NCI-H2227 (cell line): ENCODE measurements around the gene SPSB3.
"Not testable (repeated sequence)": the region's sequence is repeated elsewhere in the genome, so short reads cannot be mapped to it uniquely, and the experiment has no call there.

Source experiments
- DNase-seq: peaks from one replicate; lab custom pipeline; 2025; ENCODE audit not compliant: unreplicated experiment; lab: John Stamatoyannopoulos, UW

SPSB3 gene

DNA sequence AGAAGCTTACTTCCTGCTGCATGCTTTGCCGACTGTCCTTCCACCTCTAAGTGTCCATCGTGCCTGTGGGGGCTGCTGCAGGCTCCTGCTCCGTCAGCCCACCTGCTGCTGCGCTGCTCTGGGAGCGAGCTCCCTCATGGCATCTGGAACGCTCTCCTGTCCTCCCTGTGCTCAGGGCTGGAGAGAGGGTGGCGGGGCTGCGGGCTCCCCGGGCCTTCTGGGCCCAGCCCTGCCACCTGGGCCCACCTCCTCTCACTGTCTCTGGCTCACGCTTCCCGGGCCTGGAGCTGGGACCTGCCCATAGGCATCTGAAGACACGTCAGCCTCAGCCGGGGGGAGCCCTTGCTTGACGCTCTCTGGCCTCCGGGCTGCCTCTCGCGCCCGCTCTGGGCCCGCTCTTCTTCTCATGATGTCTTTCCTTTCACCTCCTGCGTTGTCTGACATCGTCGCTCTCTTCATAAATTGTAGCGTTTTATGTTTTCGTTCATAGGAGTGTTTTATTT is 38.0 kb downstream of the SPSB3 start:
- DNase-seq = no peak

- DNase-seq = no peak
Measured at GRCh38 chr16:1743376-1744337, 38.7 kb downstream of the SPSB3 start.

GRCh38 chr16:1741553-1742165 is 40.7 kb downstream of the SPSB3 start:
- no peak for DNase-seq

DNA sequence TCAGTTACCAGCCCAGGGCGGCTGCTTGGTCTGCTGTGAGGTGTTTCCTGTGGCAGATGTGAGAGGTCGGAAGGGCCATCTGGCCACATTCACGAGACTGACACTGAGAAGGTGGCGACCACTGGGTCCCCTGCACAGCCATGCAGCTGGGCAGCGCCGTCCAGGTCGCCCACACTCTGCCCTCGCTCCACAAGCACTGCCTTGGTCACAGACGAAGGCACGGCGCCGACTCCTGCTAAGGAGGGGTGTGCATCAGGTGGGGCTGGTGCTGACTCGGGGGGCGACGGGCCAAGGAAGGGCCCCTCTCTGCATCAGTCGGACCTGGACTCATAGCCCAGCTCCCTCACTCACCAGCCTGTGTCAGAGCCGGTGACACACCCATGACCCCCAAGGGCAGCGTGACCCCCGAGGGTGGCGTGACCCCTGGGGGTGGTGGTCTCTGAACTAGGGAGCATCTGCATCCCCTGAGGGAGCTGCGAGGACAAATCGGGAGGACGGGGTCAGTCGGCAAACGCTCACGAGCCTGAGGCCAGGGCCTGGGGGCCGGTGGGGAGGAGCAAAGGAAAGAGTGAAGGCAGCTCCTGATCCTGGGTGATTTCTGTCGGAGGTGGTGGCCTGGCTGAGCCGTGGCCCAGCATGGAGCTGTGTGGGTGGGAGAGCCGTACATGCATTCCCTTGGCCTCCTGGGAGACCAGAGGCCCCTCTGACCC is 41.4 kb downstream of the SPSB3 start:
- no peak for DNase-seq

DNA sequence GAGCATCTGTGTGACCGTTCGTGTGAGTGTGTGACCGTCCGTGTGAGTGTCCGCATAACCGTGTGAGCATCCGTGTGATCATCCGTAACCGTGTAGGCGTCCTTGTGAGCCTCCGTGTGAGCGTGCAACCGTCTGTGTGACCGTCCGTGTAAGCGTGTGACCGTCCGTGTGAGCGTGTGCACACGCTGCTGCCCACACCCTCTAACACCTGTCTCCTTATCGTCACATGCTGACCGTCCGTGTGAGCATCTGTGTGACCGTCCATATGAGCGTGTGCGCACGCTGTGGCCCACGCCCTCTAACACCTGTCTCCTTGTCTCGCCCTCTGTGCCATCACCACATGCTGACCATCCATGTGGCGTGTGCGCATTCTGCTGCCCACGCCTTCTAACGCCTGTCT is 42.1 kb downstream of the SPSB3 start:
- DNase-seq = no peak

DNA sequence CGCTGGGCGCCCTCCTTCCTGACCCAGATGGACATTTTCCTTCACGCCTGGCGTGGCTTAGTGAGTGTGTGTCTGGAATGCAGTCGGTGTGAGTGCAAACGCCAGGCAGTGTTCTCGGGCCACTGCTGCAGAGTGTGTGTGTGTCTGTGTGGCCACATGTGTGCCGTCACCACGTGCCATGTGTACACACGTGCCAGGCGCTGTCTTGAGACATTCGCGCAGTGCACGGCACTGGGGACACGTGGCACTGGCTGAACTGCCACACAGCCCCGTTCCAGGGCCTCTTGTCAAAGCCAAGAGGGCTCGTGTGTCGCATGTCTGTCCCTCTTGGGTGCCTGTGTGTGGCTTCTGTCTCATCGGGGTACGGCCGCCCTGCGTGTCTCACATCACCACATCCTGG is 47.6 kb downstream of the SPSB3 start:
- no peak for DNase-seq

- no peak for DNase-seq
Measured at GRCh38 chr16:1734123-1734522, 48.2 kb downstream of the SPSB3 start.

DNA sequence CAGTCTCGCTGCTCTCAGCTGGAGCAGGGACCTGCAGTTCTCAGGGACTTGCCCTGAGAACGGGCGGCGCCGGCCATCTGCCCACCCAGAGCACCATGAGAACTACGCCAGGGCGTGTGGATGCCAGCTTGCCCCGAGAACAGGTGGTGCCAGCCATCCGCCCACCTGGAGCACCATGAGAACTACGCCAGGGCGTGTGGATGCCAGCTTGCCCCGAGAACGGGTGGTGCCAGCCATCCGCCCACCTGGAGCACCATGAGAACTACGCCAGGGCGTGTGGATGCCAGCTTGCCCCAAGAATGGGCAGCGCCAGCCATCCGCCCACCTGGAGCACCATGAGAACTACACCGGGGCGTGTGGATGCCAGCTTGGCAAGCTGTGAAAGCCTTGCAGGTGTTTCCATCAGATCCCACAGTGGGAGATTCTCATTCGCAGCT is 49.8 kb downstream of the SPSB3 start:
- DNase-seq = not testable (repeated sequence)

DNA sequence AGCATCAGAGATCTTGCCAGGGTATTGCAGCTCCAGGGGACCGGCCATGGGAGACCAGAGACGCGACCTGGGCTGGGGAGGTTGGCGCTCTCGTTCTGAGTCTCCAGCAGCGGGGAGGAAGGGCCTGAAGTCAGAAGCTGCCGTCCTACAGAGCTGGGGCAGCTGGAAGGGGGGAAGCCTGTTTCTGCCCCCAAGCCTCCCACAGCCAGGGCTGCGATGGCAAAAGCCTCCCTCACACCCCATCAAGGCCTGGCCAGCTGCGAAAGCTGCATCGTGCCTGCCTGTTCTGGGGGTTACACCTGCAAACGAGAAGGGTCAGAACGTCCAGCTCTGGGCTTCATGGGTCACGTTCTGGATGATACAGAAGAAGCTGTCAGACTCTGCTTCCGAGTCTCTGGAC is 50.3 kb downstream of the SPSB3 start:
- no peak for DNase-seq

DNA sequence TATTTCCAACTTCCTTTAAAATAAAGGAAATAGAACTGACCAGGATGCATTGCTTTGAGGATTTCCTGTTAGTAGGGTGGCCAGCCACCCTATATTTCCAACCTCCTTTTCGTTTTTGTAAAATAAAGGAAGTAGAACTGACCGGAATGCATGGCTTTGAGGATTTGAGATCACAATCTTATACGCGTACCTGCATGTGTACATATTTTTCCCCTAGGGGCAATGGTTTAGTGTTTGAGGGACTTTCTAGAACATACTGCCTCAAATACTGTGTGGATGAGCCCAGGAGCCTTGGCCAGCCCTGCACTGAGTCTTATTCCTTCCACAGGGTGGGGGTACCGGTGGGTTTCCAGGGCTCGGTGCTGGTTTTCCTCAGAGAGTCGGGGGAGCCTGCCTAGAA is 50.8 kb downstream of the SPSB3 start:
- no peak for DNase-seq

DNA sequence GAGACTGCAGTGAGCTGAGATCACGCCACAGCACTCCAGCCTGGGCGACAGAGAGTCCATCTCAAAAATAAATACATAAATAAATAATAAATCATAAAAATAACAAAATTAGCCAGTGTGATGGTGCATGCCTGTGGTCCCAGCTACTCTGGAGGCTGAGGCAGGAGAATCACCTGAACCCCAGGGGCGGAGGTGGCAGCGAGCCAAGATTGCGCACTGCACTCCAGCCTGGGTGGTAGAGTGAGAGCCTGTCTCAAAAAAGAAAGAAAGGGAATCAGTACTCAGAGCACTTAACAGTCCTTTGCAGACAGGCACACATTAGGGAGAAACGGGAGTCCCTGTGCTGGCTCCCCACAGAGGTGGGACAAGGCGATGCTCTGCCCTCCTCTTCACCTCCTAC is 51.3 kb downstream of the SPSB3 start:
- no peak for DNase-seq

DNA sequence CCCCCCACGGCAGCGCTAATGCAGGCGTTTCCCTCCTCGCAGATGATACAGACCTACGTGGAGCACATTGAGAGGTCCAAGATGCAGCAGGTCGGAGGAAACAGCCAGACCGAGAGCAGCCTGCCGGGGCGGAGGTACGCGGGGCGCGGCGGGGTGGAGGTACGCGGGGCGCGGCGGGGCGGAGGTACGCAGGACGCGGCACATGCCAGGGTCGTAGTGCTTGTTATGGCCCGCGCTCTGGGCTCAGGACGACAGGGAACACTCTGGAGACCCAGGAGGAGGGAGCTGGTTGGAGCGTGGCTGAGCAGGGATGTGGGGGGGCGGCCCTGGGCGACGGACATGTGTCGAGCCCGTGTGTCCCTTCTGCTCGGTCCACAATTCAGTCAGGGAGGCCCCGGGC is 52.9 kb downstream of the SPSB3 start:
- no peak for DNase-seq

DNA sequence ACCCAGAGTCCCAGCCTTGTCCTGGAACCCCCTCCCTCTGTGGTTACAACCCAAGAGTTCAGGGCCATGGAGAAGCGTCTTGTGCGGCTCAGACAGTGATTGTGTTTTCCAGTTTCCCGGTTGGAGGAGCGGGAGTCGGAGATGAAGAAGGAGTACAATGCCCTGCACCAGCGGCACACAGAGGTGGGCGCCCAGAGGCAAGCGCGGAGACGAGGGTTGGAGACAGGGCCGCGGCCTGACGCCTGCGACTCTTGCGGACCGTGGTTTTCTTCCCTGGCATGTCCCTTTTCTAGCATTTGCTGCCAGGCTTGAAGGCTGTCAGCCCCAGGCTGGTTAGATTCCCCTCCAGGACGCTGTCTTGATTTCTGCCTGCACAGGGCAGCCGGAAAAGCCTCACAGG is 53.3 kb downstream of the SPSB3 start:
- no peak for DNase-seq

DNA sequence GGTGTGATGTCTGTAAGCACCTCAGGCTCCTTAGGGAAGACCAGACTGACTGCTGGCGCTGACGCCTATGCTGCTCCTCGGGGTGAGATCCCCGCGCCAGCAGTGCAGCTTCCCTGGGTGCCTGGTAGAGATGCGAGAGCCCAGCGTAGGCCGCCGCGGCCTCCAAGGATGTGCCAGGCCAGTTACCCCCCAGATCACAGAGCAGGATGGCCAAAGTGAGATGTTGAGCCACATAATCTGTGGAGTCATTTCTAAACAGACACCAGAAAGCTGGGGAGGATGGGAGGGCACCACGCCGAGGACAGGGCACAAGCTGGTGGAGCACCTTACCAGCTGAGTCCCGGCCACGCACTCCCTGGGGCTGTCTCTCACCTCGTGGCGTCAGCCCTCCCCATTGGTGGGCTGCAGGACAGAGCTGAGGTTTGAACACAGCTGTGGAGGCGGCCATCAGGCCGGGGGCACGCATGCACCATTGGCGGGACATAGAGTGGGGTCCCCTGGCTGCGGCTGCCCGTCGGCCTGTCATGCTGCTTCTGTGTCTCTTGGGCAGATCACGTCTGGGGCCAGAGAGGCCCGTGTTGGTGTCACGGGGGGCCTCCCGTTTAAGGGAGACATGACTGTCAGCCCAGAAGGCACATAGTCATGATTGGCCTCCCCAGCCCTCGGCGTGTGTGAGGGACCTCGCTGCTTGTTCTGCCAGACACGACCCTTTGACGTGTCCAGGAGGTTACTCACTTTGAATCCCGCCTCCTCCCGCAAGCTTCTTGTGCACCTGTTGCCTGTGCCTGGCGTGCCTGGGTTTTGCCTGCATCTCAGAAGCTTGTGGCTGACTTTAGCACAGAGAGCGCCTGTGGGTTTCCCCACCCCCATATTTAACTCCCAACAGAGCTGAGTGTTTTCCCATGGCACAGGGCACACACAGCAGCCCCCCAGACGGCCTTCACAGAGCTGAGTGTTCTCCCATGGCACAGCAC is 54.4 kb downstream of the SPSB3 start:
- no peak for DNase-seq
